ENCODE measurements around the gene MAPKAP1. TPM values are rescaled to one million over a fixed set of nuclear protein-coding genes. Genes with fewer than 3 reads are reported as not detected.

MAPKAP1 gene
- total RNA-seq, 2 donors from 2014 or later = 42.2 to 66.5 TPM

DNA sequence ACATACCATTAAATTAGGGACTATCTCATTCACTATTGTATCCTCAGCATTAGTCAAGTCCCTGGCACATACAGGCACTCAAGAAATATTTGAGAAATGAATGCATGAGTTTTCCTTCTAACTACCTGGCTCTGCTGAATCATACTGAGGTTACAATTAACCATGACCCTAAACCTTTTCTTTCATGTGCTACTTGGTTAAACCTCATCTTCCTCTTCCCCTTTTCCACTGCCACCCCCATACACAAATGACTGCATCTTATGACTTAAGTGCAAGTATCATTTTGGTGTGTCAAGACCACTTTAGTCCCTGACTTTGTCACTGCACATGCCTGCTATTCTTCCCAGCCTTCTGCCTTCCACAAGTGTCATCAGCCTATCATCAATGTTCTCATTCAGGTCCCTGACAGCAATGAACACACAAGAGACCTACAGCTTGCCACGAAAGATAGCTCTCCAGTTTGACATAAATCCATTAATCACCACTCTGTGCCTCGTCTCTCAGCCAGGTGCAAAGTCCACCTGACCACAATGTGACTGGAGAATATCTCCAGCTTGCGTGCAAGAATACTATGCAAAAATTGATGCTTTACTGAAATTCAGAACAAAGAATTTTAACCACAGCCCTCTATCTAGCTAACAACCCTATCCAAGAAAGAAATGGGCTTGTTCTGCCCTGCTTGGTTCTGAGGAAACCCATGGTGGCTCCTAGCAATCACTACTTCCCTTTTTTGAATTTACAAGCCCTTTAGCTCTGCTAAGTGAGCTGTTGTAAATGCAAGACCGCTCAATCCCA is 74.5 kb downstream of the MAPKAP1 start:
- Mint-ChIP-seq H3K27ac (peak overlapping the region; percentile 55), H3K4me3 (peak overlapping the region; percentile 66)
- ATAC-seq (replicated peaks) = peak; percentile 82

DNA sequence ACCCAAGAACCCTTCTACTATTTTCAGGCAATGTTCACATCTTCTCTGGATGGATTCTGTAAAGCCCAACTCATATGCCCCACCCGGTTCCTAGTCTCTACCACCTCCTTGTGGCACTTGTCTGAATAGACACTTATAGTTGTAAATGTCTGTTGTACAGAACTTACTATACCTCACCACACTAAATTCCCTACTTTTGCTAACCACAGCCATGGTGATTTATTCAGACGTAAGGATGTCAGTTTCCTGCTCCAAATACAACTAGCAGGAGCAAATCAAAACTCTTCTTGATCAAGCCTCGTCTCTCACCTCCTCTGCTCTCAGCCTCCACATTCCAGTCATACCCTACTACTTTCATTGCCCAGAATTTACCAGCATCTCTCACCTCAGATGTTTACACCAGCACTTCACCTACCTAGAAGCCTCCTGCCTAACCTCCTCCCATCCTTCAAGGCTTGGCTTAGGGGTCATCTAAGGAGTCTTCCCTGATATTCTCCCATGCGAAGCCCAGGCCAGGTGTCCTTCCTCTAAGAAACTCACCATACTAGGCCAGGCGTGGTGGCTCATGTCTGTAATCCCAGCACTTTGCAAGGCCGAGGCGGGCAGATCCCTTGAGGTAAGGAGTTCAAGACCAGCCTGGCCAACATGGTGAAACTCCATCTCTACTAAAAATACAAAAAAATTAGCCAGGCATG is 75.5 kb downstream of the MAPKAP1 start:
- H3K27ac Mint-ChIP-seq = peak overlapping the region; percentile 55
- H3K9me3 Mint-ChIP-seq = no peaks in the 10 kb centered on the region
- H3K36me3 Mint-ChIP-seq (ENCODE audit: low read depth) = no peaks in the 10 kb centered on the region
- H3K4me1 Mint-ChIP-seq = peaks cover 43% of the 10 kb centered on the region
- no peaks in the 10 kb centered on the region for H3K27me3 Mint-ChIP-seq
- ATAC-seq (replicated peaks) = peak; percentile 63
- peak overlapping the region; percentile 66 for H3K4me3 Mint-ChIP-seq

More for the DNA sequence above, 74.5 kb downstream of the MAPKAP1 start:
- Mint-ChIP-seq H3K9me3 (no peaks in the 10 kb centered on the region), H3K4me1 (peaks cover 45% of the 10 kb centered on the region), H3K36me3 (ENCODE audit: low read depth) (no peaks in the 10 kb centered on the region), H3K27me3 (no peaks in the 10 kb centered on the region)

DNA sequence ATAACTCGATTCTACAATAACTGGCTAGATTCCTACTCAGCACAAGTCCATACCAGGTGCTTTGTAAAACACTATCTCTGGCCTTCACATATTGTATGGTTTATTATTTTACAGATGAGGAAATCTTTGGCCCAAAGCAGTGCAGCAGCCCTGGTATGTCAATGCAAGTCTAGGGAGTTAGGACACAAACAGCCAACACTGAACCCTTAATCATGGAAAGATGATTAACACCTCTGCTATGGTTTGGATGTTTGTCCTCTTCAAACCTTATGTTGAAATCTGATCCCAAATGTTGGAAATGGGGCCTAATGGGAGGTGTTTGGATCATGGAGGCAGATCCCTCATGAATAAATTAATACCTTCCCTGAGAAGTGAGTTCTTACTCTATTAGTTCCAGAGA is 76.6 kb downstream of the MAPKAP1 start:
- H3K36me3 Mint-ChIP-seq (ENCODE audit: low read depth) = no peaks in the 10 kb centered on the region
- peaks cover 36% of the 10 kb centered on the region for H3K4me1 Mint-ChIP-seq
- no peaks in the 10 kb centered on the region for H3K9me3 Mint-ChIP-seq
- no peak for ATAC-seq (replicated peaks)
- H3K27ac Mint-ChIP-seq = no peak overlapping the region
- H3K4me3 Mint-ChIP-seq = no peak overlapping the region
- H3K27me3 Mint-ChIP-seq = no peaks in the 10 kb centered on the region

DNA sequence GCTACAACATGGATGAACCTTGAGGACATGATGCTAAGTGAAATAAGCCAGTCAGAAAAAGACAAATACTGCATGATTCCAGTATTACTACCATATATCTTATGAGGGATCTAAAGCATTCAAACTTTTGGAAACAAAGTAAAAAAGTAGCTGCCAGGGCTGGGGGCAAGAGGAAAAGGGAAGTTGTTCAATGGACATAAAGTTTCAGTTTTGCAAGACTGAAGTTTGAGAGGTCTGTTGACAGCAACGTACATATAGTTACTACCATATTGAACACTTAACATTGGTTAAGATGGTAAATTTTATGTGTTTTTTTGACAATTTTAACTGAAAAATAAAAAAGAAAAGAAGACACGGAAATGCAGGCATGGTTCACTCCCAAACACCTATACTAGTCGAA is 77.6 kb downstream of the MAPKAP1 start:
- no peaks in the 10 kb centered on the region for H3K27me3 Mint-ChIP-seq
- no peak overlapping the region for H3K4me3 Mint-ChIP-seq
- no peaks in the 10 kb centered on the region for H3K36me3 Mint-ChIP-seq (ENCODE audit: low read depth)
- ATAC-seq (replicated peaks) = no peak
- H3K4me1 Mint-ChIP-seq = peaks cover 26% of the 10 kb centered on the region
- H3K9me3 Mint-ChIP-seq = no peaks in the 10 kb centered on the region
- no peak overlapping the region for H3K27ac Mint-ChIP-seq

DNA sequence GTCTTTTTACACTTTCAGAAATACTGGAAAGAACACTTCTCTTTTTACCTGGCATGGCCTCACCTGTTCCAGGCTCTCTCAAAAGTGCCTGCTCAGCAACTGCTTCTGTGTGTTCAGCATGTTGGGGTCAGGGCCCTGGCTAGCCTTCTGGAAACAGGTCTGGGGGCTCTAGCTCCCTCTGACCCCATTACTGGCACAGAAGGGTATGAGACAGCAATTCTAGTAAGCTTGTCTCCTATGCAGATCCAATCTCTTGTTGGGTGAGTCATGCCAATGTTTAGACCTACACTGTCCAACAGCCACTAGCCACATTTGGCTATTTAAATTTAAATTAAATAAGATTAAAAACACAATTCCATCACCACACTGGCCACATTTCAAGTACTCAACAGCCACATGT is 80.8 kb downstream of the MAPKAP1 start:
- no peaks in the 10 kb centered on the region for H3K9me3 Mint-ChIP-seq
- no peaks in the 10 kb centered on the region for H3K27me3 Mint-ChIP-seq
- H3K4me1 Mint-ChIP-seq = peaks cover 12% of the 10 kb centered on the region
- ATAC-seq (replicated peaks) = peak; percentile 28
- no peak overlapping the region for H3K27ac Mint-ChIP-seq
- H3K36me3 Mint-ChIP-seq (ENCODE audit: low read depth) = no peaks in the 10 kb centered on the region
- no peak overlapping the region for H3K4me3 Mint-ChIP-seq

DNA sequence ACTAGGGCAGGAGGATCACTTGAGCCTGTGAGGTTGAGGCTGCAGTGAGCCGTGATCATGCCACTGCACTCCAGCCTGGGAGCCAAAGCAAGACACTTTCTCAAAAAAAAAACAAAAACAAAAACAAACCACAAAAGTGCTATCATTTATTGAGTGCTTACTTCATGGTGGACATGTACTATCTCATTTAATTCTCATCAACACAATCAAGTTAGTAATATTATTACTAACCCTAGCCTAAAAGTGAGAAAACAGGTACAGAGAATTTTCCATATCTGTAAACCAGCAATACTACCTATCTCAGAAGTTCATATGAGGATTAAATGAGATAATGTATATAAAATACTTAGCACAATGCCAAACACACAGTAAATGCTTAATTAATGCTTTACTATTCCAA is 85.8 kb downstream of the MAPKAP1 start:
- Mint-ChIP-seq H3K36me3 (ENCODE audit: low read depth) (no peaks in the 10 kb centered on the region), H3K9me3 (no peaks in the 10 kb centered on the region), H3K27me3 (no peaks in the 10 kb centered on the region), H3K4me1 (peaks cover 5% of the 10 kb centered on the region), H3K27ac (no peak overlapping the region), H3K4me3 (no peak overlapping the region)
- no peak for ATAC-seq (replicated peaks)

DNA sequence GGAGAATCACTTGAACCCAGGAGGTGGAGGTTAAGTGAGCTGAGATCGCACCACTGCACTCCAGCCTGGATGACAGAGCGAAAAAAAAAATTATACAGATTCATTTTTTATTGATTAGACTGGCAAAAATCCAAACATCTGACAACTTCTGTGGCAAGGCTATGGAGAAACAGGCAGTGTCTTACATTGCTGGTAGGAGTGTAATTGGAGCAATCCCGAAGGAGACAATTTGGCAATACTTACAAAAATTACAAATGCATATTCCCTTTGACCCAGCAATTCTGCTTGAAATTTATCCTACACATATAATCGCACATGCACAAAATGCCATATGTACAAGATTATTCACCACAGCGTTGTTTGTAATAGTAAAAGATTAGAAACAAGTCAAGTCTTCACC is 86.8 kb downstream of the MAPKAP1 start:
- H3K9me3 Mint-ChIP-seq = no peaks in the 10 kb centered on the region
- H3K27me3 Mint-ChIP-seq = no peaks in the 10 kb centered on the region
- H3K4me1 Mint-ChIP-seq = peaks cover 5% of the 10 kb centered on the region
- H3K36me3 Mint-ChIP-seq (ENCODE audit: low read depth) = no peaks in the 10 kb centered on the region
- ATAC-seq (replicated peaks) = no peak
- no peak overlapping the region for H3K4me3 Mint-ChIP-seq
- H3K27ac Mint-ChIP-seq = no peak overlapping the region

DNA sequence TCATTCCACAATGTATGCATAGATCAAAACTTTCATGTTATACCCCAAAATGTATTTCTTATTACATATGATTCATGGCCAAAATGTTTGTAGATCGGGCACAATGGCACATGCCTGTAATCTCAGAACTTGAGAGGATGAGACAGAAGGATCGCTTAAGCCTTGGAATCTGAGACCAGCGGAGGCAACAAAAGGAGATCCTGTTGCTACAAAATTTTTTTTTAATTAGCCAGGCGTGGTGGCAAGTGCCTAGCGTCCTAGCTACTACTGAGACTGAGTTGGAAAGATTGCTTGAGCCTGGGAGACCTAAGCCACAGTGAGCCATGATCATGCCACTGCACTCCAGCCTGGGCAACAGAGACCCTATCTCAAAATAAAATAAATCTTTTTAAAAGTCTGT is 89.9 kb downstream of the MAPKAP1 start:
- H3K27me3 Mint-ChIP-seq = no peaks in the 10 kb centered on the region
- H3K4me1 Mint-ChIP-seq = peaks cover 5% of the 10 kb centered on the region
- H3K27ac Mint-ChIP-seq = no peak overlapping the region
- no peaks in the 10 kb centered on the region for H3K36me3 Mint-ChIP-seq (ENCODE audit: low read depth)
- no peak for ATAC-seq (replicated peaks)
- H3K4me3 Mint-ChIP-seq = no peak overlapping the region
- H3K9me3 Mint-ChIP-seq = no peaks in the 10 kb centered on the region

DNA sequence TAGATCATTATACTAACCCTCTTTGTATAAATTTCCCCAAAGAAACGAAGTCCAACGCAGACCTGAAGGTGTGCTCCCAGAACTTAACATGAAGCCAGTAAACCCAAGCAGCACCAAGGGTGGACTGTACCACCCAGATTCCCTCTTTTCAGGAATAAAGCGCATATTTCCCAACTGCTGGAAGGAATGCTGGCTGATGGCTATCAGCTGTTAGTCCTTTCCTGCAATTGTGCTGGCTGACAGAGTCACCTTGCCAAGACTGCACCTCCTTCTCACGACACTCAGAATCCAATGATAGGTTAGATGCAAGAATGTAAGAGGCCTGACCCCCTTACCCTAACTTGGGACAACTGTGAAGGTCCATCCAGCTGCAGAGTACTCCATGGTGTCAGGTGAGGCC is 93.9 kb downstream of the MAPKAP1 start:
- Mint-ChIP-seq H3K36me3 (ENCODE audit: low read depth) (no peaks in the 10 kb centered on the region), H3K4me1 (peaks cover 12% of the 10 kb centered on the region), H3K27ac (no peak overlapping the region), H3K4me3 (no peak overlapping the region), H3K27me3 (no peaks in the 10 kb centered on the region), H3K9me3 (no peaks in the 10 kb centered on the region)
- no peak for ATAC-seq (replicated peaks)

DNA sequence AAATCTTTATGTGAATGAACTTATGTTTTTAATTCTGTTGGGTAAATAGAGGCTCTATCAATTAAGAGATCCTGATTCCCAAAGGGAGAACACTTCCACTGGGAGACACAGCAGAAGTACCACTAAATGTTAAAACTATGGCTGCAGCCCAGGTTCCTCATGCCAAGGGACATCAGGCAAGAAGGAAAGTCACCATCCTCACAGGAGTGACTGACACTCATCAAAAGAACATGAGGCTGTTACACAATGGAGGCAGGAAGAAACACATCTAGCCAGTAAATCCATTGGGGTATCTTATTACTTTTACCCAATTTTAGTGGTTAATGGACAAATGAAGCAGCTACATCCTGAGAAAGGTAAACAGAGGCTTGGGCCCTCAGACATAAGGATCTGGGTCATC is 94.4 kb downstream of the MAPKAP1 start:
- no peak for ATAC-seq (replicated peaks)
- Mint-ChIP-seq H3K9me3 (no peaks in the 10 kb centered on the region), H3K27me3 (no peaks in the 10 kb centered on the region), H3K27ac (no peak overlapping the region), H3K4me3 (no peak overlapping the region), H3K36me3 (ENCODE audit: low read depth) (no peaks in the 10 kb centered on the region), H3K4me1 (peaks cover 12% of the 10 kb centered on the region)

DNA sequence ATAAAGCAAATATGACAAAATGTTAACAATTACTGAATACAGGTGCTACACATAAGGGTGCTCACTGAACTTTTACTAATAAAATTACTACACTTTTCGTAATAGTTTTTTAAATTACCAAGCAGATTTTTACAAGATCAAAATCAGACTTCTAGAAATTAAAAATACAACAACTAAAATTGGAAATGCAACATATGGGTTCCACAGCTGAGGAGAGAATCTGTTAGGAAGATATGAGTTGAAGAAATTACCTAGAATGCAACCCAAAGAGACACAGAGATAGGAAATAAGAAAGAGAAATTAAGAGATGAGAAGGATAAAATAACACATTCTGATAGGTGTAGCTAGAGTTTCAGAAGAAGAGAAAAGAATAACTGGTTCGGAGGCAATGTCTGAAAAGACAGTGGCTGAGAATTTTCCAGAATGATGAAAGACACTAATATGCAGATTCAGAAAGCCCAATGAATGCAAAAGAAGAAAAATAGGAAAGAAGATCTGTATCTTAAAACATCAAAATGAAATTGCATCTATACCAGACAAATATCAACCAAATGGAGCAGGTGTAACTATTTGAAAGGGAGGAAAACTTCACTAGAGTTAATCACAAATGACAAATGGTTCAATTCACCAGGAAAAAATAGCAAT is 95.8 kb downstream of the MAPKAP1 start:
- no peaks in the 10 kb centered on the region for H3K9me3 Mint-ChIP-seq
- no peak overlapping the region for H3K27ac Mint-ChIP-seq
- H3K36me3 Mint-ChIP-seq (ENCODE audit: low read depth) = no peaks in the 10 kb centered on the region
- H3K4me3 Mint-ChIP-seq = no peak overlapping the region
- H3K4me1 Mint-ChIP-seq = peaks cover 12% of the 10 kb centered on the region
- no peak for ATAC-seq (replicated peaks)
- no peaks in the 10 kb centered on the region for H3K27me3 Mint-ChIP-seq

DNA sequence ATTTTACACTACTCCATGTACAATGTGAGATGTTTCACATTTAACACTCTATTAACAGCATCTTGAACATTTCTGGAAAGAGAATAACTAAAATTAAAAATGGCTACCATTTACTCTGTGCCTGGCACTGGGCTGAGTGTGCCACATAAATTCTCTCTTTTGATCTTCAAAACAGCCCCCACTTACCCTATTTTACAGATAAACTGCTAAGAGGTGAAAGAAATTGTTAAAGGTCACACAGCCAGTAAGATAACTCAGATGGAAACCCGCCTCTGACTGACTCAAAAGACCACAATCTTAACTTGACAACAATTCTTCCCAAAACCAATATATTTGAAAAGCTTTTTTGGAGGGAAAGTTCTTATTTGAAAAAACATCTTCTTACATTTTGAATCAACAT is 97.3 kb downstream of the MAPKAP1 start:
- H3K36me3 Mint-ChIP-seq (ENCODE audit: low read depth) = no peaks in the 10 kb centered on the region
- H3K27me3 Mint-ChIP-seq = no peaks in the 10 kb centered on the region
- H3K4me1 Mint-ChIP-seq = peaks cover 12% of the 10 kb centered on the region
- ATAC-seq (replicated peaks) = peak; percentile 94
- no peaks in the 10 kb centered on the region for H3K9me3 Mint-ChIP-seq
- peak overlapping the region; percentile 54 for H3K4me3 Mint-ChIP-seq
- H3K27ac Mint-ChIP-seq = peak overlapping the region; percentile 68

DNA sequence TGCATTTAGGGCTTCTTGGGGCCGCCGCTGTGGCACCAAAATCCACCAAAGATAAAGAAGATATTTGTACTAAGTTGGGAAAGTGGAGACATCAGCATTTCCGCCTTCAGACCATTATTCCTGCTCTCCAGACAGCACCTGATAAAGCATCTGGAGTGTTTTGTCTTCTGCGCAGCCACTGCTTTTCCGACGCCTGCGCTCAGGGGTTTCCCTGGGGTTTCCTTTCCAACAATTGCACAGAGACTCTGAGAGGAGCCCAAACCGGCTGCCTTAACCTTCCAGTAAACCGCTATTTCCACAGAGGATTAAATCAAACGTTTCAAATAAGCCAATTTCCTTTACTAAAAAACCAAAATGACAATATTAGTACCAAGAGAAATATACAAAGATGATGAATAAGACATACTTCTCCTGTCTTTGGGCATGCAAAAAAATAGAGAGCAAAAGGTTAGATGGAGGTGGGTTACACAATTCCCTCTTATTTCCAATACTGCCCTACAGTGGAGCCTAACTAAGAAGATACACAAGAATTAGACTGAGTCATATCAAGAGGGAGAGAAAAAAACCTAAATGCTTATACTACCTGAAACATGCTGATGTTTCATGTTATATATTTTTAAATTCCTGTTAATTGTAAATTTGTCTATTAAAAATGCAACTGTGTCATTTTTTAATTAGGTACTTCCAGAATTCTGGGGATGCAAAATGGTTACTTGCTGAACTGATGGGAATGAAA is 98.4 kb downstream of the MAPKAP1 start:
- no peaks in the 10 kb centered on the region for H3K27me3 Mint-ChIP-seq

DNA sequence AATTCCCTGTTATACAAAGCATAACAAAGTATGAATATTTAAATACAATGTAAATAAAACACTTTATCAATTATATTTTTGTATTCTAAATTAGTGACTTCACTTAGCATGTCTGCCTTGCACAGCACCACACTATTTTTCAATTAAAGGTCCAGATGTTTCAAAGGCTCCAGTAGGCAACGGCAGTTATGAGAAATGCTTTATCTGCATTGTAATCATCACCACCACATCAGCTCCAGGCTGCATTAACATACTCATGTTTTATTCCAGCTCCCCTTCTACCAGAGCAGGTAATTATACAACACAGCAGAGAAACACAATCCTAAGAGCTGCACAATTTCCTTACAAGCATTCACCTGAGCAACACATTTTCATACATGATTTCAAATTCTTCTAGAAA is 102.8 kb downstream of the MAPKAP1 start:
- H3K9me3 Mint-ChIP-seq = no peaks in the 10 kb centered on the region
- H3K4me3 Mint-ChIP-seq = no peak overlapping the region
- no peak for ATAC-seq (replicated peaks)
- no peaks in the 10 kb centered on the region for H3K36me3 Mint-ChIP-seq (ENCODE audit: low read depth)
- peaks cover 6% of the 10 kb centered on the region for H3K4me1 Mint-ChIP-seq
- H3K27ac Mint-ChIP-seq = no peak overlapping the region
- no peaks in the 10 kb centered on the region for H3K27me3 Mint-ChIP-seq

More for the DNA sequence above, 98.4 kb downstream of the MAPKAP1 start:
- Mint-ChIP-seq H3K36me3 (ENCODE audit: low read depth) (no peaks in the 10 kb centered on the region), H3K9me3 (no peaks in the 10 kb centered on the region), H3K27ac (peak overlapping the region; percentile 80), H3K4me3 (peak overlapping the region; percentile 54), H3K4me1 (peaks cover 12% of the 10 kb centered on the region)
- peak; percentile 47 for ATAC-seq (replicated peaks)
